ENCODE data around the gene CLDN14.

The CLDN14 gene

GRCh38 chr21:36433059-36433709, 46.7 kb downstream of the CLDN14 start:
- DNase-seq (ENCODE audit: low spot score): no peak

GRCh38 chr21:36431252-36431651, 48.7 kb downstream of the CLDN14 start:
- no peak for DNase-seq (ENCODE audit: low spot score)

- no peak for DNase-seq (ENCODE audit: low spot score)
These were observed 49.1 kb downstream of the CLDN14 start for GRCh38 chr21:36430841-36431240.

GRCh38 chr21:36429947-36430546, 49.9 kb downstream of the CLDN14 start:
- DNase-seq (ENCODE audit: low spot score): peak; percentile 82

GRCh38 chr21:36428761-36429432, 51.0 kb downstream of the CLDN14 start:
- no peak for DNase-seq (ENCODE audit: low spot score)

- DNase-seq (ENCODE audit: low spot score): no peak
These were observed 52.4 kb downstream of the CLDN14 start for GRCh38 chr21:36427502-36427901.

GRCh38 chr21:36425286-36425685, 54.6 kb downstream of the CLDN14 start:
- no peak for DNase-seq (ENCODE audit: low spot score)

GRCh38 chr21:36424592-36424991, 55.3 kb downstream of the CLDN14 start:
- no peak for DNase-seq (ENCODE audit: low spot score)

GRCh38 chr21:36423771-36424433, 56.0 kb downstream of the CLDN14 start:
- DNase-seq (ENCODE audit: low spot score): no peak

GRCh38 chr21:36422279-36423098, 57.4 kb downstream of the CLDN14 start:
- DNase-seq (ENCODE audit: low spot score): peak; percentile 5

GRCh38 chr21:36420571-36421339, 59.2 kb downstream of the CLDN14 start:
- DNase-seq (ENCODE audit: low spot score): no peak

- DNase-seq (ENCODE audit: low spot score): peak; percentile 39
These were observed 59.9 kb downstream of the CLDN14 start for GRCh38 chr21:36419996-36420395.

GRCh38 chr21:36419241-36419640, 60.7 kb downstream of the CLDN14 start:
- DNase-seq (ENCODE audit: low spot score): no peak

- DNase-seq (ENCODE audit: low spot score): no peak
These were observed 64.5 kb downstream of the CLDN14 start for GRCh38 chr21:36415375-36415774.

GRCh38 chr21:36412916-36413315, 67.0 kb downstream of the CLDN14 start:
- no peak for DNase-seq (ENCODE audit: low spot score)

GRCh38 chr21:36411301-36411700, 68.6 kb downstream of the CLDN14 start:
- no peak for DNase-seq (ENCODE audit: low spot score)

Measured in CD4-positive, alpha-beta T cell treated with Interleukin-2 at 100 ng/mL for 4 hours (primary cell).